ENCODE measurements around the gene MED22.

Gene MED22

DNA sequence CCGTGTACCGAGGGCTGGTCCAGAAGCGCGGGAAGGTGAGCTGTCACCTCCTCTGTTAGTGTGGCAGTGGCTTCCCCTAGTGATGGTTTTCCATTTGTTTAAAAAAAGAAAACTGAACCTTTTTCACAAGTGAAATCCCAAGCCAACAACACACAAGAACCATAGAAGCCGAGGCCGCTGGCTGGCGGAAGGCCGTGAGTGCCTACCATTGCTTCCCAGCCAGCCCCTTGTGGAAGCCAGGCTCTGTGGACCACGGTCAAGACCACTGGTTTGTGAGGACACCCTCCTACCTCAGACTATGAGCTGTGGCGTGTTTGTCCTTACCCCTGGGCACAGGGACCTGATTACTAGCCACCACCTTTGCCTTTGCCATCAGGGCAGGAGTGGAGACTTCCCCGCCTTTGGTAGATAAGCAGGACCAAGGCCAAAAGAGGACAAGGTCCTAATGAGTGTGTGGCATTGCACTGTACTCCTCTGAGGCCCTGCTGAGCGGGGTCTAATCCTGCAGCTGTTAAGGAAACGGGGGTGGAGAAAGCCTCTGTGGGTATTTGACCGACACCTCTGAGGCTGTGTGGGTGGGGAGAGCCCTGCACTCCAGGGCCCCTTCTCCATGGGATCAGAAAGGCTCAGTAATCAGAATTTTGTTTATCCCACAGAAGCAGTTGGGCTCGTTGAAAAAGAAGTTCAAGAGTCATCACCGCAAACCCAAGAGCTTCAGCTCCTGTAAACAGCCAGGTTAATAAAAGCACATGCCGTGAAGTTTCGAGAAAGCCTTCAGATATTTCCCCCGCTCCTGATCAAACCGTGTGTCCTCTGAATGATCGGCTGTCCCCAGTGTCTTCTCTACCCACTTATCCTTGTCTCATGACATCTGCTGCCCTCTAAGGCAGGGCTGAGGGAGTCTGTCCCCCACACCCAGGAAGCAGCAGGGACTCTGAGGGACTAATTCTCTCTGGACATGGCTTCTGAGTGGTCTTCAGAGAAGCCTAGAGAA lies 12.8 kb upstream of the MED22 start:
- no peak for DNase-seq
- TF ChIP-seq, protein P1, sequence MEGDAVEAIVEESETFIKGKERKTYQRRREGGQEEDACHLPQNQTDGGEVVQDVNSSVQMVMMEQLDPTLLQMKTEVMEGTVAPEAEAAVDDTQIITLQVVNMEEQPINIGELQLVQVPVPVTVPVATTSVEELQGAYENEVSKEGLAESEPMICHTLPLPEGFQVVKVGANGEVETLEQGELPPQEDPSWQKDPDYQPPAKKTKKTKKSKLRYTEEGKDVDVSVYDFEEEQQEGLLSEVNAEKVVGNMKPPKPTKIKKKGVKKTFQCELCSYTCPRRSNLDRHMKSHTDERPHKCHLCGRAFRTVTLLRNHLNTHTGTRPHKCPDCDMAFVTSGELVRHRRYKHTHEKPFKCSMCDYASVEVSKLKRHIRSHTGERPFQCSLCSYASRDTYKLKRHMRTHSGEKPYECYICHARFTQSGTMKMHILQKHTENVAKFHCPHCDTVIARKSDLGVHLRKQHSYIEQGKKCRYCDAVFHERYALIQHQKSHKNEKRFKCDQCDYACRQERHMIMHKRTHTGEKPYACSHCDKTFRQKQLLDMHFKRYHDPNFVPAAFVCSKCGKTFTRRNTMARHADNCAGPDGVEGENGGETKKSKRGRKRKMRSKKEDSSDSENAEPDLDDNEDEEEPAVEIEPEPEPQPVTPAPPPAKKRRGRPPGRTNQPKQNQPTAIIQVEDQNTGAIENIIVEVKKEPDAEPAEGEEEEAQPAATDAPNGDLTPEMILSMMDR (IDR thresholded peaks at IDR 0.05; ENCODE audit: low read depth, low read length) = no peak
- no peak overlapping the region for H3K4me3 ChIP-seq (ENCODE audit: low read depth, low read length)
- no peaks in the 10 kb centered on the region for H3K27me3 ChIP-seq
- peaks cover 12% of the 10 kb centered on the region for H3K4me1 ChIP-seq
- H3K36me3 ChIP-seq = peaks cover 73% of the 10 kb centered on the region
- H3K9me3 ChIP-seq = no peaks in the 10 kb centered on the region

DNA sequence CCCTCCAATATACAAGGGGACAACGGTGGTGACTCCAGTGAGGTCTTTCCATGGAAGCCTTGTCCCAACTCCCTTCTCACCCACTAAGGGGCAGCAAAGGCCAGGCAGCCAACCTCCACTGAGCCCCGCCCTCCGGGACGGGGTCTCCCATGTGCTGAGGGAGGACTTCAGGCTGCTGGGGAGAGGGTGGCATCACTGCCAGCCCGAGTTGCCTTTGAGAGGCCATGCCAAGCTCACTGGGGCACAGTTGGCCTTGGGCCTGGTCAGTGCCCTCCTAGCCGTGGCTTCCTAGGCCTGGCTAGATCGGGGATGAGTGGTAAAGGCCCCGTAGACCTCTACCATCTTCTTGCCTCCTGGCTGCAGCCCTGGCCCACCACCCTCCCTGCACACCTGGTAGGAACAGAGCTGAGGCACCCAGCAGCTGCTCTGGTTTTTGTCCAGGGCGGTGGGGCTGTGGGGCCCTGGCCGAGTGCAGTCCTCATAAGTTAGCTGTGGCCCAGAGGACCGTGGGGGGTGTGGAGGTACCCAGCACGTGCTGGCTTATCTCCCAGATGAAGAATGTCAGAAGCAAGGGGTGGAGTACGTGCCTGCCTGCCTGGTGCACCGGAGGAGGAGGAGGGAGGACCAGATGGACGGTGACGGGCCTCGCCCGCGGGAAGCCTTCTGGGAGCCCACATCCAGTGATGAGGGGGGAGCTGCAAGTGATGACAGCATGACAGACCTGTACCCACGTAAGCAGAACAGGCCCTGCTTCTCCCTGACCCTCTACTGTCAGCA lies 11.7 kb upstream of the MED22 start:
- Histone ChIP-seq H3K27me3 (no peaks in the 10 kb centered on the region), H3K4me3 (ENCODE audit: low read depth, low read length) (no peak overlapping the region), H3K9me3 (no peaks in the 10 kb centered on the region), H3K4me1 (peaks cover 12% of the 10 kb centered on the region), H3K36me3 (peaks cover 63% of the 10 kb centered on the region)
- peak; percentile 84 for DNase-seq
- TF ChIP-seq, protein P1 (IDR thresholded peaks at IDR 0.05; ENCODE audit: low read depth, low read length) = peak; percentile 87

DNA sequence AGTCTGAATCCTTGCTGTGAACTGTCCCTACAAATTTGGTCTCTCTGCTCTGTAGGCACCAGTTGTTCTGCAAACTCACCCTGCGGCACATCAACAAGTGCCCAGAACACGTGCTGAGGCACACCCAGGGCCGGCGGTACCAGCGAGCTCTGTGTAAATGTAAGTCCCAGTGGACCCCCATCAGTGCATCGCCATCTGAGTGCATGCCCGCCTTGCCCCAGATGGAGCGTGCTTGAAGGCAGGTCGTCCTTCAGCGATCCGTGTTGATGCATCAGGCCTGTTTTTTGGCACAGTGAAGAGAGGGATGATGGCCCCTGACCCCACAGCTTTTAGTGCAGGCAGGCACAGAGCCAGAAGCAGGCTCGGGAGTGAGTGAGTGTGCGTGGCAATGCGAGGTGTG lies 9.7 kb upstream of the MED22 start:
- DNase-seq = no peak
- Histone ChIP-seq H3K36me3 (peaks cover 48% of the 10 kb centered on the region), H3K9me3 (no peaks in the 10 kb centered on the region), H3K4me3 (ENCODE audit: low read depth, low read length) (peak overlapping the region; percentile 92), H3K27me3 (no peaks in the 10 kb centered on the region), H3K4me1 (peaks cover 12% of the 10 kb centered on the region)
- TF ChIP-seq, protein P1 (IDR thresholded peaks at IDR 0.05; ENCODE audit: low read depth, low read length) = no peak

DNA sequence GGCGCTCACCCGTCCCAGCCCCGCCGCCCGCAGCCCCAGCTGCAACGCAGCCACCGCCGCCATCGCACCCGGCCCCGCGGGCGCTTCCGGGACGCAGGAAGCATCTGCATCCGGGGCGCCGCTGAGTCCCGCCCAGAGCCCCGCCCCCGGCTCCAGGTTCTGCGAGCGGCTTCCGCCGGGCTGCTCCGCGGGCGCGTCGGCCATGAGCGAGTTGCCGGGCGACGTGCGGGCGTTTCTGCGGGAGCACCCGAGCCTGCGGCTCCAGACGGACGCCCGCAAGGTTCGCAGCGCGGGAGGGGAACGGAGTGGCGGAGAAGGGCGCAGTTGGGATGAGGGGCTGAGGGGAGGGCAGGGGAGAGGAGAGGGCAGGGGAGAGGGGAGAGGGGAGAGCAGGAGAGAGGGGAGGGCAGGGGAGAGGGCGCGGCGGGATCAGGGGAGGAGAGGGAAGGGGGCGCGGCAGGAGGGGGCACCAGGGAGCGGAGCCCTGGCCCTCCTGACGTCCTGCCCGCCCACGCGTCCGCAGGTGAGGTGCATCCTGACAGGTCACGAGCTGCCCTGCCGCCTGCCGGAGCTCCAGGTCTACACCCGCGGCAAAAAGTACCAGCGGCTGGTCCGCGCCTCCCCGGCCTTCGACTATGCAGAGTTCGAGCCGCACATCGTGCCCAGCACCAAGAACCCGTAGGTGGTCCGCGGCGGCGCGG lies 8.6 kb upstream of the MED22 start, which contains the start of the genes SURF1 and SURF2:
SURF1 (minus strand) TSS at position 97 of the 701 bp plus-strand sequence; CDS start at position 63, 34 bp downstream.
SURF2 (plus strand) TSS at position 160 of the 701 bp plus-strand sequence; CDS start at position 203, 43 bp downstream.
- DNase-seq = peak; percentile 96
- Histone ChIP-seq H3K9me3 (no peaks in the 10 kb centered on the region), H3K27me3 (no peaks in the 10 kb centered on the region), H3K4me1 (peaks cover 12% of the 10 kb centered on the region), H3K36me3 (peaks cover 48% of the 10 kb centered on the region), H3K4me3 (ENCODE audit: low read depth, low read length) (peak within 1 kb of the TSS; percentile 92)
- TF ChIP-seq, protein P1 (IDR thresholded peaks at IDR 0.05; ENCODE audit: low read depth, low read length) = no peak

DNA sequence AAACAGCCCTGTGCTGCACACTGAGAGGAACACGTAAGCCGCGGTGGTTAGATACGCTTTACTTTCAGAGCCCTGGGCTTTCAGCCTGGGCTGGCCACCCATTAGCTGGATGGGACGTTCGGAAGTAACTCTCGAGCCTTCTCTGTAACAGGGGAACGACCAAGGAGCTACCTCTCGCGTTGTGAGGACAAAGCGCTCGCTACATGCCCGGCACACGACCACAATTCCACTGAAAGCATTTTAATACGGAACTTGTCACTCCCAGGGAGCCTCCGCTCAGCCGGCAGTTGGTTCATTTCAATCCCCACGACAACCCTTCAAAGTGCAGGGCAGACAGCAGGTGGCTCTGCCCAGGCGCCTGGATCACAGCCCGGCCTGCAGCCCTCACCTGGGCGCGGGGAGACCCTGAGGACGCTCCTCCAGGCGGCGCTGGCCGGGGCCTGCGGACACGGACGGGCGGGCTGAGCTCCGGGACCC lies 8.0 kb upstream of the MED22 start:
- H3K36me3 ChIP-seq = peaks cover 48% of the 10 kb centered on the region
- no peaks in the 10 kb centered on the region for H3K27me3 ChIP-seq
- TF ChIP-seq, protein P1 (IDR thresholded peaks at IDR 0.05; ENCODE audit: low read depth, low read length) = no peak
- peaks cover 12% of the 10 kb centered on the region for H3K4me1 ChIP-seq
- H3K9me3 ChIP-seq = no peaks in the 10 kb centered on the region
- peak overlapping the region; percentile 92 for H3K4me3 ChIP-seq (ENCODE audit: low read depth, low read length)
- no peak for DNase-seq

Data from BE2C (cell line).